Fibroblast of lung (primary cell): ENCODE data around the gene KCNJ11.

Experiments used
- CTCF ChIP-seq, 2 donors: IDR thresholded peaks in 1 of 2; conservative IDR thresholded peaks in 1 of 2; 1 replicate in 1 of 2; 2 replicates in 1 of 2; pipeline ENCODE4 v1.5.1; 2011 to 2012; ENCODE audit warnings: low read length in 2 of 2, control low read depth in 1 of 2, inconsistent platforms in 1 of 2, low read depth in 1 of 2, mild to moderate bottlenecking in 1 of 2
- EZH2 ChIP-seq: IDR thresholded peaks from 2 replicates; pipeline ENCODE4 v1.5.1; 2012; ENCODE audit warnings: low read length, control low read depth, mild to moderate bottlenecking; ENCODE audit errors: missing control alignments

GRCh38 chr11:17399236-17399635 lies 10.8 kb upstream of the KCNJ11 start:
- TF ChIP-seq CTCF (conservative IDR thresholded peaks at IDR 0.05 in 1 of 2, IDR thresholded peaks at IDR 0.05 in 1 of 2; ENCODE audit: low read depth in 1 of 2, low read length in 2 of 2) (no peak), EZH2 (no peak)
